Activated naive CD4-positive, alpha-beta T cell treated with anti-CD3 and anti-CD28 coated beads for 36 hours (primary cell): ENCODE data around the gene OLA1. TPM values are rescaled to one million over a fixed set of nuclear protein-coding genes. Genes with fewer than 3 reads are reported as not detected.

ENCODE experiments used
- CTCF ChIA-PET: fragments of 350-600 bp; sonication (Branson Sonifier 250); formaldehyde crosslinking; loops from one replicate; lab custom pipeline; 2021; ENCODE audit warnings: antibody characterized with exemption; lab: Charles Lee
- DNase-seq: peaks from one replicate; pipeline ENCODE4 v3.0.0-alpha.2; 2020
- H3K27ac Mint-ChIP-seq: one replicate; pipeline ENCODE4 v1.8.0; 2021; ENCODE audit warnings: mild to moderate bottlenecking, mixed read lengths
- H3K27me3 Mint-ChIP-seq: one replicate; pipeline ENCODE4 v1.8.0; 2021; ENCODE audit warnings: low read depth, mixed read lengths
- H3K36me3 Mint-ChIP-seq: one replicate; pipeline ENCODE4 v1.8.0; 2021; ENCODE audit warnings: low read depth, mixed read lengths
- H3K4me1 Mint-ChIP-seq: one replicate; pipeline ENCODE4 v1.8.0; 2021; ENCODE audit warnings: low read depth, mixed read lengths
- H3K4me3 Mint-ChIP-seq: one replicate; pipeline ENCODE4 v1.8.0; 2021; ENCODE audit warnings: mild to moderate bottlenecking, moderate library complexity, mixed read lengths
- H3K9me3 Mint-ChIP-seq: one replicate; pipeline ENCODE4 v1.8.0; 2021; ENCODE audit warnings: mixed read lengths
- intact Hi-C: fragments of 100-400 bp; cut with micrococcal nuclease; formaldehyde crosslinking; loops from one replicate; pipeline ENCODE4 v1.15.1; 2023
- total RNA-seq, 2 experiments: library from RNA; stranded (reverse); gene quantifications; one replicate each; pipeline ENCODE4 v1.2.3, GENCODE V29; 2021

The OLA1 gene
- total RNA-seq, 2 experiments from 2014 or later: 140 to 142 TPM

DNA sequence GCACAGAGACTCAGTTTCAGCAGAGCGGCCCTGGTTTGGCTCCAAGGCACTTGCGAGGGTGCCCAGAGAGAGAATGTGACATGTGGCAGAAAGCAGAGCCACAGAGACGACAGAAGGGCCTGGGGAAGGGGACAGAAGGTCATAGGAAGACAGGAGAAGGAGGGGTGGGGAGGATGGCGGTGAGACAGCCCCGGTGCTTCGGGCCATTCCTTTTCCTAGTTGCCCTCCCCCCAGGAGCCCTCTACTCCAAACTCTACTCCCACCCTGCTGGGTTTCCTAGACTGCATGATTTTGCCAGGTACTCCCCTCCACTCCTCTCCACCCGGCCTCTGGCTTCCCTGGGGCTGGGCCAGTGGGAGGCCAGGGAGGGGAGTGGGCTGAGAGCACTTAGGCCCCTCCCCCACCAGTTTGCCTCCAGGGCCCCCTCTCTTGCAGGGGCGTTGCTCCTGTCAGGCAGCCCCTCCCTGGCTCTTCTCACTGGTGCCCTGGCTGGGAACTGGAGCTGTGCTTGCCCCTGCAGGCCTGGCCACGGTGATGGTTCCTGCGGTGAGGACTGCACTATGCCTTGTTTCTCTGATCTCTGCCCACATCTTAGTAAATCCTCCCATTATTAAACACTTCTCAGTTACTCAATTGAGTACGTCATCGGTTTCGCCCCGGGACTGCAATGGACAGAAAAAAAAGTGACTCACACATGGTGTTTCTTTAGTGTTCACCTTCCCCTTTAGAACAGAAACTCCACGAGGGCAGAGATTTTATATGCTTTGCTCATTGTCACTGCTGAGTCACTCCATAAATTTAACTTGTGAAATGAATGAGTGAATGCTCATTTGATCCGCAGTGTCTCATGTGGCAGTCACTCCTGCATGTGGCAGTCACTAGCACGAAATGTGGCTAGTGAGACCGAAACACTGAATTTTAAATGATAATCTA lies 224.5 kb downstream of the OLA1 start:
- H3K9me3 Mint-ChIP-seq: peaks cover 4% of the 10 kb centered on the region

More for the DNA sequence above, 224.5 kb downstream of the OLA1 start:
- H3K4me1 Mint-ChIP-seq: peaks cover 8% of the 10 kb centered on the region
- no peak overlapping the region for H3K4me3 Mint-ChIP-seq
- H3K27ac Mint-ChIP-seq: peak overlapping the region; percentile 19
- no peaks in the 10 kb centered on the region for H3K27me3 Mint-ChIP-seq
- CTCF ChIA-PET: interaction anchor here (0.6 to 0.9 kb wide), 3 partner anchors 17 to 113 kb away, joined by 3 to 4 read pairs (median 3); no protein-coding TSS in a partner anchor
- DNase-seq: peak; percentile 61
- intact Hi-C loops: loop anchor here (1.0 to 2.0 kb wide), 4 partner anchors 15 to 61 kb away; no protein-coding TSS in a partner anchor
- H3K36me3 Mint-ChIP-seq: no peaks in the 10 kb centered on the region

Other genes with a start within 250 kb of the OLA1 start
- not detected for gene SP9, start 86.4 kb upstream of the OLA1 start, total RNA-seq
- gene SCRN3, start 147.2 kb upstream of the OLA1 start, total RNA-seq: 10 to 100 TPM; 10.7 to 12.3 TPM
- 10 to 100 TPM in 1 of 2 experiments, 1 to 10 TPM in 1; 9.2 to 11.0 TPM for gene GPR155, start 238.5 kb upstream of the OLA1 start, total RNA-seq